Mesenchymal stem cell (in vitro differentiated cells and primary cell): ENCODE data around the gene SEMA3B.

ENCODE experiments used
- DNase-seq: peaks from one replicate; pipeline ENCODE4 v3.0.0-alpha.2; 2013
- H2AFZ ChIP-seq: one replicate; pipeline ENCODE4 v1.6.1; 2013; ENCODE audit warnings: low read depth, mild to moderate bottlenecking, control low read depth, inconsistent platforms, low read length, moderate library complexity
- H2AK5ac ChIP-seq: 2 replicates; pipeline ENCODE4 v1.6.1; 2013; ENCODE audit warnings: low read length, moderate library complexity, mild to moderate bottlenecking, inconsistent platforms; ENCODE audit not compliant: severe bottlenecking
- H2BK120ac ChIP-seq: one replicate; pipeline ENCODE4 v1.6.1; 2013; ENCODE audit warnings: low read depth, mild to moderate bottlenecking, inconsistent platforms, low read length, moderate library complexity
- H2BK12ac ChIP-seq, 2 experiments: one replicate each; pipeline ENCODE4 v1.6.1; 2013; ENCODE audit warnings: inconsistent platforms in 2 of 2, low read length in 2 of 2, mild to moderate bottlenecking in 2 of 2, moderate library complexity in 2 of 2, control low read depth in 1 of 2
- H2BK15ac ChIP-seq: one replicate; pipeline ENCODE4 v1.6.1; 2013; ENCODE audit warnings: mild to moderate bottlenecking, low read depth, inconsistent platforms; ENCODE audit not compliant: poor library complexity, severe bottlenecking
- H2BK5ac ChIP-seq: 2 replicates; pipeline ENCODE4 v1.6.1; 2013; ENCODE audit warnings: low read depth, mild to moderate bottlenecking, low read length, control low read depth, inconsistent platforms; ENCODE audit not compliant: poor library complexity, severe bottlenecking
- H3K14ac ChIP-seq, 2 experiments: one replicate each; pipeline ENCODE4 v1.6.1; 2013; ENCODE audit warnings: inconsistent platforms in 2 of 2, low read length in 2 of 2, control low read depth in 1 of 2, mild to moderate bottlenecking in 1 of 2, moderate library complexity in 1 of 2
- H3K18ac ChIP-seq, 2 experiments: one replicate each; pipeline ENCODE4 v1.6.1; 2013; ENCODE audit warnings: inconsistent platforms in 2 of 2, low read length in 2 of 2, control low read depth in 1 of 2, low read depth in 1 of 2, mild to moderate bottlenecking in 1 of 2
- H3K23ac ChIP-seq, 2 experiments: one replicate each; pipeline ENCODE4 v1.6.1; 2013; ENCODE audit warnings: inconsistent platforms in 2 of 2, low read length in 2 of 2, mild to moderate bottlenecking in 2 of 2, moderate library complexity in 2 of 2, control low read depth in 1 of 2
- H3K27ac ChIP-seq: 2 replicates; pipeline ENCODE4 v1.5.1; 2013; ENCODE audit warnings: mild to moderate bottlenecking, moderate library complexity, low read length, control low read depth, inconsistent platforms; ENCODE audit not compliant: poor library complexity, severe bottlenecking
- H3K27me3 ChIP-seq, 2 experiments: 2 replicates each; pipeline versions ENCODE4 v1.6.1 to v1.7.0; 2013; ENCODE audit warnings: low read length in 2 of 2, mild to moderate bottlenecking in 2 of 2, moderate library complexity in 2 of 2, control low read depth in 1 of 2, inconsistent platforms in 1 of 2; ENCODE audit not compliant: control insufficient read depth in 1 of 2, insufficient read depth in 1 of 2
- H3K36me3 ChIP-seq, 2 experiments: 2 replicates each; pipeline versions ENCODE4 v1.6.1 to v1.7.0; 2013; ENCODE audit warnings: low read length in 2 of 2, control low read depth in 1 of 2, inconsistent platforms in 1 of 2, low read depth in 1 of 2, mild to moderate bottlenecking in 1 of 2; ENCODE audit not compliant: insufficient read depth in 2 of 2, control insufficient read depth in 1 of 2
- H3K4ac ChIP-seq, 2 experiments: one replicate each; pipeline ENCODE4 v1.6.1; 2013; ENCODE audit warnings: inconsistent platforms in 2 of 2, low read length in 2 of 2, mild to moderate bottlenecking in 2 of 2, moderate library complexity in 2 of 2, control low read depth in 1 of 2, low read depth in 1 of 2
- H3K4me1 ChIP-seq: 2 replicates; pipeline ENCODE4 v1.6.1; 2013; ENCODE audit warnings: low read depth, low read length, control low read depth; ENCODE audit not compliant: control insufficient read depth, insufficient read depth
- H3K4me2 ChIP-seq: 2 replicates; pipeline ENCODE4 v1.6.1; 2013; ENCODE audit warnings: low read length, mild to moderate bottlenecking, inconsistent platforms; ENCODE audit not compliant: poor library complexity, severe bottlenecking
- H3K4me3 ChIP-seq, 2 experiments: 2 replicates each; pipeline versions ENCODE4 v1.5.1 to v1.7.0; 2013; ENCODE audit warnings: low read length in 2 of 2, mild to moderate bottlenecking in 2 of 2, control low read depth in 1 of 2, low read depth in 1 of 2; ENCODE audit not compliant: insufficient read depth in 1 of 2
- H3K79me1 ChIP-seq: replicated peaks from 2 replicates; pipeline ENCODE4 v1.6.1; 2013; ENCODE audit warnings: mild to moderate bottlenecking, control low read depth, low read length, inconsistent platforms; ENCODE audit not compliant: poor library complexity, severe bottlenecking
- H3K9ac ChIP-seq: 2 replicates; pipeline ENCODE4 v1.7.0; 2013; ENCODE audit warnings: mild to moderate bottlenecking, low read length, moderate library complexity
- H3K9me3 ChIP-seq: 2 replicates; pipeline ENCODE4 v1.7.0; 2013; ENCODE audit warnings: mild to moderate bottlenecking, low read length; ENCODE audit not compliant: control insufficient read depth
- H4K8ac ChIP-seq: one replicate; pipeline ENCODE4 v1.6.1; 2013; ENCODE audit warnings: inconsistent platforms, mild to moderate bottlenecking, low read length, moderate library complexity
- H4K91ac ChIP-seq: one replicate; pipeline ENCODE4 v1.6.1; 2013; ENCODE audit warnings: mild to moderate bottlenecking, low read length, inconsistent platforms
- WGBS: methylation state at CpG from one replicate; pipeline ENCODE4 v1.1.7; 2013; ENCODE audit warnings: mixed read lengths; 5-methylcytosine and 5-hydroxymethylcytosine counted together

Gene SEMA3B

GRCh38 chr3:50230794-50231125 lies 38.2 kb upstream of the SEMA3B start:
- no peak overlapping the region for H3K14ac ChIP-seq
- no peak overlapping the region for H3K4me2 ChIP-seq
- no peak overlapping the region for H3K27ac ChIP-seq
- peaks cover 8% of the 10 kb centered on the region for H3K79me1 ChIP-seq
- H2AK5ac ChIP-seq = no peak overlapping the region
- peaks cover 21% of the 10 kb centered on the region for H3K4me1 ChIP-seq
- H3K4me3 ChIP-seq = no peak overlapping the region
- no peak overlapping the region for H3K9ac ChIP-seq
- no peak overlapping the region for H3K23ac ChIP-seq
- no peaks in the 10 kb centered on the region for H3K27me3 ChIP-seq
- no peak overlapping the region for H4K91ac ChIP-seq
- H2BK5ac ChIP-seq = no peak overlapping the region
- H3K18ac ChIP-seq = no peak overlapping the region
- H2BK120ac ChIP-seq = no peak overlapping the region
- H3K36me3 ChIP-seq = no peaks in the 10 kb centered on the region
- no peak overlapping the region for H3K4ac ChIP-seq
- WGBS = 91% methylated on average over 4 of the region's 4 CpGs
- H2BK15ac ChIP-seq = no peak overlapping the region
- H2AFZ ChIP-seq = no peak overlapping the region
- DNase-seq = no peak
- no peak overlapping the region for H2BK12ac ChIP-seq
- no peaks in the 10 kb centered on the region for H3K9me3 ChIP-seq
- no peak overlapping the region for H4K8ac ChIP-seq

- H4K91ac ChIP-seq = no peak overlapping the region
- H3K4me1 ChIP-seq = peaks cover 18% of the 10 kb centered on the region
- no peak overlapping the region for H3K4me2 ChIP-seq
- no peak overlapping the region for H3K4me3 ChIP-seq
- H3K23ac ChIP-seq = no peak overlapping the region
- H2AK5ac ChIP-seq = no peak overlapping the region
- H2BK15ac ChIP-seq = no peak overlapping the region
- H3K9me3 ChIP-seq = no peaks in the 10 kb centered on the region
- H3K27me3 ChIP-seq = no peaks in the 10 kb centered on the region
- no peak overlapping the region for H3K9ac ChIP-seq
- H3K14ac ChIP-seq = no peak overlapping the region
- no peak overlapping the region for H3K18ac ChIP-seq
- no peak overlapping the region for H3K4ac ChIP-seq
- H3K36me3 ChIP-seq = no peaks in the 10 kb centered on the region
- no peak overlapping the region for H3K27ac ChIP-seq
- H2BK12ac ChIP-seq = no peak overlapping the region
- H2AFZ ChIP-seq = no peak overlapping the region
- DNase-seq = no peak
- no peak overlapping the region for H2BK120ac ChIP-seq
- H2BK5ac ChIP-seq = no peak overlapping the region
- H3K79me1 ChIP-seq = peaks cover 8% of the 10 kb centered on the region
- 86% methylated on average over 5 of the region's 5 CpGs for WGBS
- no peak overlapping the region for H4K8ac ChIP-seq
These were observed 37.4 kb upstream of the SEMA3B start for GRCh38 chr3:50231581-50231980.

GRCh38 chr3:50232303-50232702 lies 36.6 kb upstream of the SEMA3B start:
- H3K36me3 ChIP-seq = no peaks in the 10 kb centered on the region
- H3K27me3 ChIP-seq = no peaks in the 10 kb centered on the region
- H2BK5ac ChIP-seq = no peak overlapping the region
- H2AK5ac ChIP-seq = no peak overlapping the region
- H3K79me1 ChIP-seq = peaks cover 8% of the 10 kb centered on the region
- no peak overlapping the region for H3K14ac ChIP-seq
- WGBS = 83% methylated on average over 3 of the region's 3 CpGs
- no peak overlapping the region for H4K91ac ChIP-seq
- H3K4me2 ChIP-seq = no peak overlapping the region
- H3K9ac ChIP-seq = no peak overlapping the region
- peaks cover 13% of the 10 kb centered on the region for H3K4me1 ChIP-seq
- no peak overlapping the region for H2BK15ac ChIP-seq
- H3K4me3 ChIP-seq = no peak overlapping the region
- H3K9me3 ChIP-seq = no peaks in the 10 kb centered on the region
- H3K4ac ChIP-seq = no peak overlapping the region
- no peak overlapping the region for H2BK12ac ChIP-seq
- no peak for DNase-seq
- no peak overlapping the region for H3K18ac ChIP-seq
- H2AFZ ChIP-seq = no peak overlapping the region
- H4K8ac ChIP-seq = no peak overlapping the region
- no peak overlapping the region for H3K27ac ChIP-seq
- no peak overlapping the region for H3K23ac ChIP-seq
- no peak overlapping the region for H2BK120ac ChIP-seq

GRCh38 chr3:50233176-50233575 lies 35.8 kb upstream of the SEMA3B start:
- Histone ChIP-seq H3K4me3 (no peak overlapping the region), H2BK15ac (no peak overlapping the region), H3K4ac (no peak overlapping the region), H3K14ac (no peak overlapping the region), H2AK5ac (no peak overlapping the region), H2BK120ac (no peak overlapping the region), H3K23ac (no peak overlapping the region), H2BK12ac (no peak overlapping the region), H3K9me3 (no peaks in the 10 kb centered on the region), H3K18ac (no peak overlapping the region), H3K4me2 (no peak overlapping the region), H3K27ac (no peak overlapping the region), H2AFZ (no peak overlapping the region), H4K91ac (no peak overlapping the region), H4K8ac (no peak overlapping the region), H3K36me3 (no peaks in the 10 kb centered on the region), H3K27me3 (no peaks in the 10 kb centered on the region), H3K79me1 (peaks cover 8% of the 10 kb centered on the region), H2BK5ac (no peak overlapping the region), H3K9ac (no peak overlapping the region), H3K4me1 (peaks cover 10% of the 10 kb centered on the region)
- DNase-seq = no peak
- WGBS = 93% methylated on average over 4 of the region's 4 CpGs
